Gastrocnemius medialis (tissue), 4 donors: ENCODE data around the gene SDCCAG8.

Experiments
- CTCF ChIP-seq, 5 experiments: fragments of 450-650 bp in 3 of 5; fragments of 200-600 bp in 2 of 5; sonication (generic) in 2 of 5; IDR thresholded peaks in 4 of 5; conservative IDR thresholded peaks in 1 of 5; 1 replicate in 4 of 5; 2 replicates in 1 of 5; pipeline ENCODE4 v1.5.1; 2016 to 2019; ENCODE audit warnings: antibody characterized with exemption in 5 of 5, mild to moderate bottlenecking in 3 of 5, moderate library complexity in 3 of 5
- POLR2A ChIP-seq, 2 donors: fragments of 450-650 bp; IDR thresholded peaks; one replicate each; pipeline ENCODE4 v1.6.1; 2017; ENCODE audit warnings: antibody characterized with exemption in 2 of 2, mild to moderate bottlenecking in 2 of 2, moderate library complexity in 2 of 2

GRCh38 chr1:243399561-243400155 lies 143.8 kb downstream of the SDCCAG8 start:
- TF ChIP-seq CTCF (IDR thresholded peaks at IDR 0.05 in 4 of 5, conservative IDR thresholded peaks at IDR 0.05 in 1 of 5) = no peak
- TF ChIP-seq POLR2A (IDR thresholded peaks at IDR 0.05) = no peak
